ENCODE data around the gene RHOJ.

The RHOJ gene

DNA sequence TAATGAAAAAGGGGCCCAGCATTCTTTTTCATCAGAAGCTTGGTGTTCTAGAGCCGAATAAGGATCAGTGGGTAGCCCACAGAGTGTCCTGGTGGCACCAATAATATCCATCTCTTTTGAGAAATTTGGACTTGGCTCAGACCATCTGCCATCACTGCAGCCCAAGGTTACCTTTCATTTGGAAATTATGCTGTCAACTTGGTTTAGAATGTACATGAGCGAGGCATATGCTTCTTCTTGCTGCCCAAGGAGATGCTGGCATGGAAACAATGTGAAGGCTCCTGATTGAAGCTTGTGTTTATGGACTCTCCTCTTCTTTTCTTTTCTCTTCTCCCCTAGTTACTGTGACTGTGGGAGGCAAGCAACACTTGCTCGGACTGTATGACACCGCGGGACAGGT, 64.5 kb downstream of the RHOJ start:
- H3K4me2 ChIP-seq (ENCODE audit: low read length), result no peak overlapping the region
- TF ChIP-seq, protein P1, sequence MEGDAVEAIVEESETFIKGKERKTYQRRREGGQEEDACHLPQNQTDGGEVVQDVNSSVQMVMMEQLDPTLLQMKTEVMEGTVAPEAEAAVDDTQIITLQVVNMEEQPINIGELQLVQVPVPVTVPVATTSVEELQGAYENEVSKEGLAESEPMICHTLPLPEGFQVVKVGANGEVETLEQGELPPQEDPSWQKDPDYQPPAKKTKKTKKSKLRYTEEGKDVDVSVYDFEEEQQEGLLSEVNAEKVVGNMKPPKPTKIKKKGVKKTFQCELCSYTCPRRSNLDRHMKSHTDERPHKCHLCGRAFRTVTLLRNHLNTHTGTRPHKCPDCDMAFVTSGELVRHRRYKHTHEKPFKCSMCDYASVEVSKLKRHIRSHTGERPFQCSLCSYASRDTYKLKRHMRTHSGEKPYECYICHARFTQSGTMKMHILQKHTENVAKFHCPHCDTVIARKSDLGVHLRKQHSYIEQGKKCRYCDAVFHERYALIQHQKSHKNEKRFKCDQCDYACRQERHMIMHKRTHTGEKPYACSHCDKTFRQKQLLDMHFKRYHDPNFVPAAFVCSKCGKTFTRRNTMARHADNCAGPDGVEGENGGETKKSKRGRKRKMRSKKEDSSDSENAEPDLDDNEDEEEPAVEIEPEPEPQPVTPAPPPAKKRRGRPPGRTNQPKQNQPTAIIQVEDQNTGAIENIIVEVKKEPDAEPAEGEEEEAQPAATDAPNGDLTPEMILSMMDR (IDR thresholded peaks at IDR 0.05; ENCODE audit: low read depth, low read length, poor library complexity, severe bottlenecking), result no peak
- no peak for TF ChIP-seq EZH2phosphoT487 (IDR thresholded peaks at IDR 0.05; ENCODE audit: borderline replicate concordance, low read length)
- no peaks in the 10 kb centered on the region for H3K79me2 ChIP-seq (ENCODE audit: control insufficient read depth, low read length)
- no peaks in the 10 kb centered on the region for H3F3A ChIP-seq (ENCODE audit: control insufficient read depth, insufficient read depth)
- H3K9me2 ChIP-seq (replicated peaks; ENCODE audit: control insufficient read depth, low read length), result no peaks in the 10 kb centered on the region
- no peaks in the 10 kb centered on the region for H3K27me3 ChIP-seq (ENCODE audit: control insufficient read depth, low read length)
- no peaks in the 10 kb centered on the region for H3K9me3 ChIP-seq (ENCODE audit: control insufficient read depth, insufficient read depth, low read length)
- H4K20me1 ChIP-seq (ENCODE audit: control insufficient read depth, insufficient read depth, low read depth, low read length), result no peaks in the 10 kb centered on the region
- H3K27ac ChIP-seq (ENCODE audit: low read depth, low read length), result no peak overlapping the region
- H3K36me3 ChIP-seq (ENCODE audit: control insufficient read depth, low read length), result no peaks in the 10 kb centered on the region
- H3K4me1 ChIP-seq (ENCODE audit: control insufficient read depth, low read length), result no peaks in the 10 kb centered on the region
- H3K4me3 ChIP-seq (ENCODE audit: low read length), result no peak overlapping the region

DNA sequence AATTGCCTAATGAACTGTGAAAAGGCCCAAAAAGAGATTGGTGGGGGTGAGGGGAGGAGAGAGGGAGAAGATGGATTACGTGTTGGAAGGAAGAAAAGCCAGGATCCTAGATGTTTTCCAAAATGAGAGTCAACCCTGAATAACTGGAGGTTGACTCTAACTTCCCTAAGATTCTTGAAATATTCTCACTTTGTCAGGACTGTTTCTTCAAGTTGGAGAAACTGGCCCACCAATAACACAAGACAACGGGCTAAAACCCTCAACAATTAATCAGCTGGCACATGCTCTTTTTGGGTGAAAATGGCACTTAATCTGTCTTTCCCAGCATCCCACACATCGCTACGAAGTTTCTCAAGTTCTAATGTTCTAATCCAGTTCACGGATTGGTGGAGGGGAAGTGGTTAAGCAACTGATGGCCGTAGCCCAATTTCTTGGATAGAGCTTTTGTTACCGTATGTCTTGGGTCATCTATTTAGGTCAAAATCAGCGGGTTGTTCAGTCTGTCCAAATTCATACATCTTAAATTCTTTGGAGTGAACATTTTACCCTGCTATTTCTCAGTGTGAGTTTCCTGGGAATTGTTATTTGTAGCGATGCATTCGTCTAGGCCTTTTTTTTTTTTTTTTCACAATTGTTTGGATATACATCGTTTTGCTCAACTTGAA, 65.5 kb downstream of the RHOJ start:
- Histone ChIP-seq H3K36me3 (ENCODE audit: control insufficient read depth, low read length) (no peaks in the 10 kb centered on the region), H4K20me1 (ENCODE audit: control insufficient read depth, insufficient read depth, low read depth, low read length) (no peaks in the 10 kb centered on the region), H3K9me2 (replicated peaks; ENCODE audit: control insufficient read depth, low read length) (no peaks in the 10 kb centered on the region), H3K9me3 (ENCODE audit: control insufficient read depth, insufficient read depth, low read length) (no peaks in the 10 kb centered on the region), H3K4me2 (ENCODE audit: low read length) (no peak overlapping the region), H3F3A (ENCODE audit: control insufficient read depth, insufficient read depth) (no peaks in the 10 kb centered on the region), H3K4me1 (ENCODE audit: control insufficient read depth, low read length) (no peaks in the 10 kb centered on the region), H3K4me3 (ENCODE audit: low read length) (no peak overlapping the region), H3K27ac (ENCODE audit: low read depth, low read length) (no peak overlapping the region), H3K79me2 (ENCODE audit: control insufficient read depth, low read length) (no peaks in the 10 kb centered on the region), H3K27me3 (ENCODE audit: control insufficient read depth, low read length) (no peaks in the 10 kb centered on the region)
- TF ChIP-seq EZH2phosphoT487 (IDR thresholded peaks at IDR 0.05; ENCODE audit: borderline replicate concordance, low read length), result no peak
- TF ChIP-seq, protein P1 (IDR thresholded peaks at IDR 0.05; ENCODE audit: low read depth, low read length, poor library complexity, severe bottlenecking), result no peak

DNA sequence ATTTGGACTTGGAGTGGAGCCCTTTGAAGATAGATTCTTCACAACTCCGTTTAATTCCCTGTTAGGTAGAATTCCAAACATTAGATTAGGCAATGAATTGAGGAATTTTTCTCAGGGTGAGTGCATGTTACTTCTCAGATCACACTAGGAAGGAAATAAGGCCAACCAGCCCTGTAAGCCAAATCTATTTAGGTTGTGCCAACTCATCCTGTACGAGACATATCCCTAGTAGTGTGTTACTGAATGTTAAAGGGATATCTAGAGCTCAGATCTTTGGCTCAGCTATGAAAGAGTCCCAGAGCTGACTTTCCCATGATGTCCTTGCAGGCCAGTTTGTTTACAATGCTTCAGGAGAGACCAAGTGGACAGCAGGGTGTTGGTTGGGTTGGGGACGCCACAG, 68.9 kb downstream of the RHOJ start:
- Histone ChIP-seq H3K27ac (ENCODE audit: low read depth, low read length) (no peak overlapping the region), H3K9me3 (ENCODE audit: control insufficient read depth, insufficient read depth, low read length) (no peaks in the 10 kb centered on the region), H3K9me2 (replicated peaks; ENCODE audit: control insufficient read depth, low read length) (no peaks in the 10 kb centered on the region), H3K4me3 (ENCODE audit: low read length) (no peak overlapping the region), H4K20me1 (ENCODE audit: control insufficient read depth, insufficient read depth, low read depth, low read length) (no peaks in the 10 kb centered on the region), H3F3A (ENCODE audit: control insufficient read depth, insufficient read depth) (no peaks in the 10 kb centered on the region), H3K4me2 (ENCODE audit: low read length) (no peak overlapping the region), H3K36me3 (ENCODE audit: control insufficient read depth, low read length) (no peaks in the 10 kb centered on the region), H3K4me1 (ENCODE audit: control insufficient read depth, low read length) (no peaks in the 10 kb centered on the region), H3K79me2 (ENCODE audit: control insufficient read depth, low read length) (no peaks in the 10 kb centered on the region), H3K27me3 (ENCODE audit: control insufficient read depth, low read length) (0 out of 2 replicates have a peak, but pooled peaks cover 4% of the 10 kb centered on the region)
- no peak for TF ChIP-seq EZH2phosphoT487 (IDR thresholded peaks at IDR 0.05; ENCODE audit: borderline replicate concordance, low read length)
- TF ChIP-seq, protein P1 (IDR thresholded peaks at IDR 0.05; ENCODE audit: low read depth, low read length, poor library complexity, severe bottlenecking), result no peak

Data from DOHH2 (cell line).